Measurements from ENCODE around the gene GSTT2B.
"Not testable (repeated sequence)": the region's sequence is repeated elsewhere in the genome, so short reads cannot be mapped to it uniquely, and the experiment has no call there.

GRCh38 chr22:23977304-23977703 lies 16.3 kb upstream of the GSTT2B start:
- TF ChIP-seq CTCF (IDR thresholded peaks at IDR 0.05); ZFX (IDR thresholded peaks at IDR 0.05; ENCODE audit: borderline replicate concordance): not testable (repeated sequence)
